ENCODE data around the gene FKBP2.

- TF ChIP-seq CTCF (optimal IDR thresholded peaks at IDR 0.05 in 1 of 3, IDR thresholded peaks at IDR 0.05 in 1 of 3, conservative IDR thresholded peaks at IDR 0.05 in 1 of 3; ENCODE audit: extremely low read depth in 1 of 3, insufficient read depth in 2 of 3, low read length in 3 of 3) (no peak), EZH2 (IDR thresholded peaks at IDR 0.05; ENCODE audit: low read length) (no peak)
Observed at GRCh38 chr11:64246871-64247728, 6.2 kb downstream of the FKBP2 start, which contains the start of gene PPP1R14B.

All from keratinocyte (primary cell).